HUDEP-2 (cell line): ENCODE results near the gene GLCCI1.
"Not testable (repeated sequence)": the region's sequence is repeated elsewhere in the genome, so short reads cannot be mapped to it uniquely, and the experiment has no call there.

Source experiments
- DNase-seq, 76 experiments: peaks; one replicate each; lab custom pipeline; 2025; ENCODE audit not compliant: unreplicated experiment in 76 of 76; lab: John Stamatoyannopoulos, UW

The GLCCI1 gene

DNA sequence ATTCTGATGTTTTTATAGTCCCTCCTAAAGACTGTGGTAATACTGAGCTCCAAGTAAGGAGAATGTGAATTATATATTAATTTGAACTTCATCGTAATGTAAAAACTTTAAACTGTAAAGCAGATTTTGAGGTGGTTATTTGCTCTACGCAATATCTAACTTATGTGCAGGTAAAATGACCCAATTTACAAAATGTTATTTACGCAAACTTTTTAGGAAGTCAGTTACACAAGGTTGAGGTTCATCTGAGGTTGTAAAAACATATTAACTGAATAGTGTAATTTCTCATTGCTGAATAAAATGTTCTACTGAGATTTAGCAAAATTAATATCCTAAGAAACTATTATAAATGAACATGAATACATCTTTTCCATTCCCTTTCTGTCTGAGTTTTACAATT lies 15.8 kb downstream of the GLCCI1 start:
- no peak for DNase-seq

GRCh38 chr7:7988706-7989105 lies 20.1 kb downstream of the GLCCI1 start:
- DNase-seq, result peak in 8 of 76 experiments; percentile 6 to 58 (median 28)

- DNase-seq, result peak in 36 of 76 experiments; percentile 8 to 84 (median 58)
These were observed 20.5 kb downstream of the GLCCI1 start for GRCh38 chr7:7989133-7989532.

DNA sequence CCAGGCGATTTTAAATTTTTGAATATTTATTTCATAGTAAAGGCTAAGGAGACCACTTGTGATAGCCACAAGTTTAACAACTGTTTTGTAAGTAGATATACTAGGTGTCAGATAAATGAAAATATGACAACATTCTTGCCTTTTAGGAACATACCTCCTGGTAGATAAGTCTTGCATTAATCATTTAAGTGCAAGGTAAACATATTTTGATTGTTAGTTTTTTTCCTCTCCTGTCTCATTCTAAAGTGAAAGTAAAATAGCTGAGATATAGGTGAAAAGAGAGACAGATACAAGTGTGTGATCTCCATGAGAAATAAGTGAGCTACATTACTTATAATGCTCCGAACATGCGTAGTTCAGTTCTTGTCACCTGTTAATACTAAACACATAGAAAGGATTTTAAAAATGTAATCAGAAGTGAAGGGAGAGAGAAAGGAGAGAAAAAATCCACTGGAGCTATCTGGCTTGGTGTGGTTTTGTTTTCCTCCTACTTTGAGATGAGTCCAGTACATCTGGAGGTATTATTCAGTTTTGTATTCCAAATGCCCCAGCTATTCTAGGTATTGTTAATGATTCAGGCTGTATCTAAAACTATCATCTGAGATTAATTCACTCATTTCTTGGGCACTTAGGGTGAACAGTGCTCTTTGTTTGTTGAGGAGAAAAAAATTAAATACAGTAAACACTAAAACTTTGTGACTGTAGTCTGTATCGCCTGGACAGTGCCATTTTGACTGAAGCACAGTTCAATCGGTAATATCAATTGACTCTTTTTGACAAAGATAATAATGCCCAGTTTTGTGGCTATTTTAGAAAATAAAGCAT lies 21.2 kb downstream of the GLCCI1 start:
- DNase-seq, result peak in 1 of 76 experiments; percentile 16

- DNase-seq, result no peak
These were observed 21.8 kb downstream of the GLCCI1 start for GRCh38 chr7:7990441-7990761.

DNA sequence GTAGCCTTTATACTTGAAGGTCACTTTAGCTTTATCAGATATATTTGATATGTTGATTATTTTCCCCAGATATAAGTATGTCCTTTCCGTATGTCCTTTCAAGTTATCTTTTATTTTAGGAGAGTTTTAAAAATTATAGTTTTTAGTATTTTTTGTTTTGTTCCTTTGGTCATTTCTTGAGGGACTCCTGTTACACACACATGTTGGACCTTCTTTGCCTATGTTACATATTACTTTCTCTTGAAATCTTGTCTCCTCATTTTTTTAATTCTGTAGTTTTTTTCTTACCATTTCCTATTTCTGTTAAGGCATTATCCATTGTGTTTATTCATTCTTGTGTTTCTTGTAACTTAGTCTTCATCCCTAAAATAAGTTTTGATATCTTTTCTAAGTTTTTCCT lies 23.9 kb downstream of the GLCCI1 start:
- peak in 1 of 76 experiments; percentile 16 for DNase-seq

DNA sequence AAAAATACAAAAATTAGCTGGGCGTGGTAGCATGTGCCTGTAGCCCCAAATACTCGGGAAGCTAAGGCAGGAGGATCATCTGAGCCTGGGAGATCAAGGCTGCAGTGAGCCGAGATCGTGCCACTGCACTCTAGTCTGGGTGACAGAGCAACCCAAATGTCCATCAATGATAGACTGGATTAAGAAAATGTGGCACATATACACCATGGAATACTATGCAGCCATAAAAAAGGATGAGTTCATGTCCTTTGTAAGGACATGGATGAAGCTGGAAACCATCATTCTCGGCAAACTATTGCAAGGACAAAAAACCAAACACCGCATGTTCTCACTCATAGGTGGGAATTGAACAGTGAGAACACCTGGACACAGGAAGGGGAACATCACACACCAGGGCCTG lies 26.8 kb downstream of the GLCCI1 start:
- DNase-seq, result not testable (repeated sequence)

DNA sequence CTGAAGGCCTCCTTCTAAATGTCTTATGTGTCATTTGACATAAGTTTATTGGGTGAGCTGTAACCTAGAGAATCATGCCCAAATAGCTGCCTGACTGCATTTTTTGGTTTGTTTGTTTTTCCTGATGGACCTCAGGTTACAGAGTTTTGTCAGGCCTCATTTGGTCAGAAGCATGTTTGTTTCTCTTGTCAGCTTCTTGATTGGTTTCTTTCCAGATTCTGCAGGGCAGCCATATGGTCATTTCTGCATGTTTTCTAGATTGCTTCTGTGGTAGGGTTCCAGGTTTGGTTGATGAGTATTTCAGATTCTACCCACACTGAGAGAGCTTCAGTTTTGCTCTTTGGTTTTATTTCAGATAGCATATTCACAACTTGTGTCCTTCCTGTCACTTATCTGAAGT lies 28.0 kb downstream of the GLCCI1 start:
- no peak for DNase-seq

DNA sequence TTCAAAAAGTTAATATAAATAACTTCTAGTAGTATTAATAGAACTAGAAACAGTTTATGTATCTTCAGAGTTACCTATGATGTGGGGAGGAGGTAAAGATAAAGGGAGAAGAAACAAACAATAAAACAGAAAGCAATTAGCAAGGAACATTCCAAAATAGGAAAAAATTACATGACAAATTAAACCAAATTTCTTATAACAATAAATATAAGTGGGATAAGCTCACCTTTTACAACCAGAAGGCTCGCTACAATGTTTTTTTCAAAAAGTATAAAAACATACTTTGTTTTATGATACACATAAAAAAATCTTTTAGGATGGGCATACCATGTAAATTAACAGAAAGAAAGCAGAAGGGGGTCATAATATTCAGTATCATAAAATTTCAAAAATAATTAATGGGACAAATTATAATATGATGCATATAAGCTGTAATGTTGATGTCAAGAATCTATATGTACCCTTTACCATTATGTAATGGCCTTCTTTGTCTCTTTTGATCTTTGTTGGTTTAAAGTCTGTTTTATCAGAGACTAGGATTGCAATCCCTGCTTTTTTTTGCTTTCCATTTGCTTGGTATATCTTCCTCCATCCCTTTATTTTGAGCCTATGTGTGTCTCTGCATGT lies 31.8 kb downstream of the GLCCI1 start:
- DNase-seq, result no peak

GRCh38 chr7:8003077-8003476 lies 34.5 kb downstream of the GLCCI1 start:
- no peak for DNase-seq

GRCh38 chr7:8005279-8005678 lies 36.7 kb downstream of the GLCCI1 start:
- DNase-seq, result no peak

GRCh38 chr7:8014399-8014798 lies 45.8 kb downstream of the GLCCI1 start:
- no peak for DNase-seq

DNA sequence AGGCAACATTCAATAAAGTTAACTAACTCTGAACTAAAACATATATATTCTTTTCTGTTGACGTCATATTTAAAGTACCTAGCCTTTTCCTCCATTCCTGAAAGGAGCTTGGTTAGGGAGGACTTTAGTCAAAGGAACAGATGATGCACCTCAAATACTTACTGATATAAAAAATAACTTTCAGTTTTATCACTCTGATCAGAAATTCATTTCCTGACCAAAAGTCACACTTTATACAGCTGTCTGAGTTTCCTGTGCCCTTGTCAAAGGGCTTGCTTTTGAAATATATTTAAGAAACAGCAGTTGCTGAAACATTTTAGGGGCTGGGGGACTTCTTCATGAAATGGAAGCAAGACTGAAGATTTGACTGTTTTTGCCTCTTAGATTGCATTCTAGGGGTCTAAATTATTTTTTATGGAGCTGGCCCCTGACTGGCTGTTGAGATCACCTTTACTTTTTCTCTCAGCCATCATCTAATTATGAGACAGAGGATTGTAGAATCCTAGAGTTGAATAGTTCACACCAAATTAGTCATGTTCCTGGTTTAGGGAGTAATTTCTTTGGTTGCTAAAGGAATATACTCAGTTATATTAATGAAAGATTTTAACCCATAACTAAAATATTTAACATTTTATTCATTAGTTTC lies 46.6 kb downstream of the GLCCI1 start:
- DNase-seq, result no peak

- DNase-seq, result no peak
These were observed 47.1 kb downstream of the GLCCI1 start for GRCh38 chr7:8015746-8016120.

GRCh38 chr7:8017423-8017822 lies 48.8 kb downstream of the GLCCI1 start:
- no peak for DNase-seq

DNA sequence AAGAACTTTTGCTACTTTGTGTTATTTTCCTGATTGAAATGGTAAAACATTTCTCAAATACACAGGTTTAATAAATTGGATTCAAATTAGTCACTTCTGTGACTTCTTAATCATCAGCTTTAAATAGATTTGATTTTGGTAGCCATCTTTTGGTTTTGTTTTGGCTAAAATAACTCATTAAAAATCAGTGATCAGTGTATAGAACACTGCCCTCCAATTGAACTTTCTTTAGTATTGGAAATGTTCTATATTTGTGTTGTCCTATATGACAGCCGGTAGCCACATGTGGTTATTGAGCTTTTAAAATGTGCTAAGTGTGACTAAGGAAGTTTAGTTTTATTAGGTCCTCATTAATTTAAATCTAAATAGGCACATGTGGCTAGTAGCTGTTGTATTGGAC lies 50.4 kb downstream of the GLCCI1 start:
- DNase-seq, result no peak

DNA sequence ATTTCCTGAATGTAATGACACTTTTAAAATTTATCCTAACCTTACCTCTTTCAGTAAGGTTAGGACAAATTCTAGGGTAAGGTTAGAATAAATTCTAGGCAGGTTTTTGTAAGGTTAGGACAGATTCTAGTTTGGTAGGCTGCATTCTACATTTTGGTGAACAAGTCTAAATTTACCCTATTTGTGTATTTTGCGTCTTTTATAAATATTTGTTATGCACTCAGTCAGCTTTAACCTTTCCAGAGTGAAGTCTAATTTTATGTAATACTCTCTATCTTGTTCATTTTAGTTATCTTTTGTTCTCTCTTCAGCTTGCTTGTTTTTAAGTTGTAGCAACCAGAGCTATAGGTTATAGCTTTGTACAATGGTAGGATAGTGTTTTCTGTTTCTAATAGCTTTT lies 54.0 kb downstream of the GLCCI1 start:
- DNase-seq, result no peak

GRCh38 chr7:8035192-8035591 lies 66.6 kb downstream of the GLCCI1 start:
- DNase-seq, result peak in 29 of 76 experiments; percentile 6 to 63 (median 18)

DNA sequence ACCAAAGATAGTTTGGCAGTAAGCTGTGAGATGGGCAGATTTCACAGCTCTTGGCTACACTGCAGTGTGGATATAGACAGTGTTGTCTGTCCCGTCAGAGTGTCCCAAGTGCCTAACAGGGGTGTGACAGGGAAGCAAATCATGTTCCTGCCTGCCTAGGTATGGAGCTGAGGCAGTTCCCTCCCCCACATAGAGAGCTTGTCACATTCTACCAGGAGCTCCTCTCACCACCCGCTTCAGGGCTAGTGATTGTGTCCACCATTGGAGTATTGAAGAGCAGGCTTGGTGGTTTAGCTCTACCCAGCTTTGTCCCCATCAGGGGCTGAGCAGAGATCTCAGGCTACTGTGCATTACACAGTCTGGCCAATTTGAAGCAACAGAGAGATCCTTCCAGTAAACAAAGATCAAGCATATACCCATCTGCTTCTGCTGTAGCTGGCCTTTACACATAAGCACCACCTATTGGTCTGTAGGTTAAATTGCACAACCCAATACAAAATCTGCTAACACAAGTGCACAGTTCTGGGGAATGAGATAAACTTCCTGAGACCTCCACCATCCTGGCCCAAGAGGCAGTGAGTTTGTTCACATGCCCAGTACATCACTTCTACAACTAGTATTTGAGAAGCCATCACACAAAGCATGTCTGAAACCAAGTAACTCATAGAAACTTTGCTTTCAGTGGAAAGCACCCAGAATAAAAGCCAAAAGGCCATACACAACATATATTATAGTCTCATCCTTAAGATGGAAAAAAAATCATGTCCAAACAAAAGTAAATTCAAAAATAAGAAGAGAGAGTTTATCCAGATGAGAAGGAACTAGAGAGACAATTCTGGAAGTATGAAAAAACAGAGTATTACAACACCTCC lies 67.3 kb downstream of the GLCCI1 start:
- peak in 28 of 76 experiments; percentile 1 to 60 (median 36) for DNase-seq

- no peak for DNase-seq
These were observed 68.6 kb downstream of the GLCCI1 start for GRCh38 chr7:8037151-8037550.
